Neural cell (in vitro differentiated cells): ENCODE results near the gene OBSCN. TPM values are rescaled to one million over a fixed set of nuclear protein-coding genes. Genes with fewer than 3 reads are reported as not detected.

Experiments used
- H2AFZ ChIP-seq: fragments of 200-600, 300-800 bp; sonication (generic), shearing (Covaris generic); 2 replicates; pipeline ENCODE4 v1.6.0; 2014; ENCODE audit warnings: low read depth, mild to moderate bottlenecking, antibody characterized with exemption, low read length, moderate library complexity
- H3F3A ChIP-seq: fragments of 200-600 bp; shearing (Covaris generic); 2 replicates; pipeline ENCODE4 v1.6.1; 2016; ENCODE audit warnings: mild to moderate bottlenecking, moderate library complexity, mixed read lengths, antibody characterized with exemption, low read length; ENCODE audit not compliant: insufficient read depth, poor library complexity, severe bottlenecking
- H3K27ac ChIP-seq: fragments of 200-600, 300-800 bp; sonication (generic), shearing (Covaris generic); 2 replicates; pipeline ENCODE4 v1.5.1; 2014; ENCODE audit warnings: mild to moderate bottlenecking, low read length, moderate library complexity
- H3K27me3 ChIP-seq: fragments of 300-800, 200-600 bp; sonication (generic), shearing (Covaris generic); 2 replicates; pipeline ENCODE4 v1.6.0; 2014; ENCODE audit warnings: mild to moderate bottlenecking, low read depth, low read length, moderate library complexity; ENCODE audit not compliant: insufficient read depth
- H3K36me3 ChIP-seq: fragments of 300-800, 200-600 bp; sonication (generic), shearing (Covaris generic); 2 replicates; pipeline ENCODE4 v1.5.1; 2014; ENCODE audit warnings: mild to moderate bottlenecking, antibody characterized with exemption, low read length, moderate library complexity; ENCODE audit not compliant: insufficient read depth
- H3K4me2 ChIP-seq: fragments of 300-800, 200-600 bp; sonication (generic), shearing (Covaris generic); 2 replicates; pipeline ENCODE4 v1.6.0; 2014; ENCODE audit warnings: mild to moderate bottlenecking, low read length
- H3K4me3 ChIP-seq: fragments of 300-800, 200-600 bp; sonication (generic), shearing (Covaris generic); 2 replicates; pipeline ENCODE4 v1.5.1; 2014; ENCODE audit warnings: mild to moderate bottlenecking, low read length, moderate library complexity
- H3K79me2 ChIP-seq: fragments of 200-600 bp; shearing (Covaris generic); replicated peaks from 2 replicates; pipeline ENCODE4 v1.6.0; 2014; ENCODE audit warnings: mild to moderate bottlenecking, low read length, moderate library complexity; ENCODE audit not compliant: insufficient read depth
- H3K9ac ChIP-seq: fragments of 300-800, 200-600 bp; sonication (generic), shearing (Covaris generic); 2 replicates; pipeline ENCODE4 v1.6.1; 2016; ENCODE audit warnings: mild to moderate bottlenecking, low read length, mixed read lengths
- H3K9me2 ChIP-seq: fragments of 200-600 bp; shearing (Covaris generic); 2 replicates; pipeline ENCODE4 v1.6.1; 2016; ENCODE audit warnings: mild to moderate bottlenecking, low read length, mixed read lengths; ENCODE audit not compliant: insufficient read depth
- H3K9me3 ChIP-seq: fragments of 200-600, 300-800 bp; sonication (generic), shearing (Covaris generic); 2 replicates; pipeline ENCODE4 v1.6.1; 2016; ENCODE audit warnings: mild to moderate bottlenecking, mixed run types, low read length, moderate library complexity, mixed read lengths
- H4K20me1 ChIP-seq: fragments of 200-600 bp; shearing (Covaris generic); 2 replicates; pipeline ENCODE4 v1.6.1; 2016; ENCODE audit warnings: mild to moderate bottlenecking, mixed run types; ENCODE audit not compliant: insufficient read depth
- EP300 ChIP-seq: fragments of 450-650 bp; conservative IDR thresholded peaks from 2 replicates; pipeline ENCODE4 v1.6.1; 2014; ENCODE audit warnings: antibody characterized with exemption, mild to moderate bottlenecking, moderate library complexity; ENCODE audit not compliant: poor library complexity, severe bottlenecking
- EZH2 ChIP-seq: fragments of 200-600, 300-800 bp; shearing (Covaris generic), sonication (generic); IDR thresholded peaks from 2 replicates; pipeline ENCODE4 v1.6.1; 2014; ENCODE audit warnings: antibody characterized with exemption, low read length, borderline replicate concordance, mild to moderate bottlenecking; ENCODE audit not compliant: insufficient read depth, poor library complexity, severe bottlenecking
- MXI1 ChIP-seq: fragments of 450-650 bp; conservative IDR thresholded peaks from 2 replicates; pipeline ENCODE4 v1.6.1; 2014; ENCODE audit warnings: antibody characterized with exemption, mild to moderate bottlenecking; ENCODE audit not compliant: poor library complexity, severe bottlenecking
- POLR2AphosphoS5 ChIP-seq: IDR thresholded peaks from 2 replicates; pipeline ENCODE4 v1.6.1; 2012
- RAD21 ChIP-seq: fragments of 450-650 bp; conservative IDR thresholded peaks from 2 replicates; pipeline ENCODE4 v1.6.1; 2014; ENCODE audit warnings: antibody characterized with exemption, mild to moderate bottlenecking, moderate library complexity
- SMC3 ChIP-seq: fragments of 450-650 bp; conservative IDR thresholded peaks from 2 replicates; pipeline ENCODE4 v1.6.1; 2014; ENCODE audit warnings: antibody characterized with exemption, mild to moderate bottlenecking, moderate library complexity; ENCODE audit not compliant: poor library complexity
- TAF1 ChIP-seq: IDR thresholded peaks from 2 replicates; pipeline ENCODE4 v1.6.1; 2012; ENCODE audit warnings: low read depth
- polyA plus RNA-seq: library from polyadenylated mRNA; depleted of rRNA; stranded (reverse); fragments of >200 nt; gene quantifications from 2 replicates; pipeline ENCODE4 v1.2.3, GENCODE V29; 2014
- TF ChIP-seq, protein P1 (sequence below): IDR thresholded peaks from 2 replicates; pipeline ENCODE4 v1.6.1; 2012; ENCODE audit warnings: borderline replicate concordance
- TF ChIP-seq, protein P2 (sequence below): fragments of 450-650 bp; IDR thresholded peaks from 2 replicates; pipeline ENCODE4 v1.5.1; 2014; ENCODE audit warnings: antibody characterized with exemption, mild to moderate bottlenecking, moderate library complexity; ENCODE audit not compliant: poor library complexity, severe bottlenecking

OBSCN gene
- polyA plus RNA-seq, 1 donor from 2014 or later, result 7.2 TPM

DNA sequence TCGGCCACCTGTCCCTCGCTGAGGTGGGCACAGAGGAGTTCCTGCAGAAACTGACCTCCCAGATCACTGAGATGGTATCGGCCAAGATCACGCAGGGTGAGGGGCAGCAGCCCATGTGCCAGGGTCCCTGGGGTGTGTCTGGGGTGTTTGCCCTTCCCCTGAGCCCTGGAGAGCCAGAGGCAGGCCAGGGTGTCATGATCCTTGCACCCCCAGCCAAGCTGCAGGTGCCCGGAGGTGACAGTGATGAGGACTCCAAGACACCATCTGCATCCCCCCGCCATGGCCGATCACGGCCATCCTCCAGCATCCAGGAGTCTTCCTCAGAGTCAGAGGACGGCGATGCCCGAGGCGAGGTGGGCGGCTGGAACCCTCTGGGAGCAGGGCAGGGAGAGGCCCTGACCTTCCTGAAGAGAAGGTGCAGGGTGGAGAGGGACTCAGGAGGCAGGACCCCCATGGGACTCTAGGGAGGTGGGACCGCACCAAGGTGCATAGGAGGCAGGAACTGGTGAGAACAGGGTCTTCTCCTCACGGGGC is 129.3 kb downstream of the OBSCN start:
- Histone ChIP-seq H3K79me2 (no peaks in the 10 kb centered on the region), H3K9ac (no peak overlapping the region), H3K4me2 (no peak overlapping the region), H3K27me3 (no peaks in the 10 kb centered on the region), H3K27ac (no peak overlapping the region), H2AFZ (no peak overlapping the region), H3K9me3 (no peaks in the 10 kb centered on the region), H3K9me2 (no peaks in the 10 kb centered on the region), H3F3A (no peaks in the 10 kb centered on the region), H3K36me3 (no peaks in the 10 kb centered on the region), H3K4me3 (no peak overlapping the region), H4K20me1 (no peaks in the 10 kb centered on the region)
- no peak for TF ChIP-seq EZH2
- TF ChIP-seq POLR2AphosphoS5, result no peak
- TF ChIP-seq RAD21, result no peak
- TF ChIP-seq MXI1, result no peak
- TF ChIP-seq EP300, result no peak
- TF ChIP-seq TAF1, result no peak
- TF ChIP-seq, protein P1, sequence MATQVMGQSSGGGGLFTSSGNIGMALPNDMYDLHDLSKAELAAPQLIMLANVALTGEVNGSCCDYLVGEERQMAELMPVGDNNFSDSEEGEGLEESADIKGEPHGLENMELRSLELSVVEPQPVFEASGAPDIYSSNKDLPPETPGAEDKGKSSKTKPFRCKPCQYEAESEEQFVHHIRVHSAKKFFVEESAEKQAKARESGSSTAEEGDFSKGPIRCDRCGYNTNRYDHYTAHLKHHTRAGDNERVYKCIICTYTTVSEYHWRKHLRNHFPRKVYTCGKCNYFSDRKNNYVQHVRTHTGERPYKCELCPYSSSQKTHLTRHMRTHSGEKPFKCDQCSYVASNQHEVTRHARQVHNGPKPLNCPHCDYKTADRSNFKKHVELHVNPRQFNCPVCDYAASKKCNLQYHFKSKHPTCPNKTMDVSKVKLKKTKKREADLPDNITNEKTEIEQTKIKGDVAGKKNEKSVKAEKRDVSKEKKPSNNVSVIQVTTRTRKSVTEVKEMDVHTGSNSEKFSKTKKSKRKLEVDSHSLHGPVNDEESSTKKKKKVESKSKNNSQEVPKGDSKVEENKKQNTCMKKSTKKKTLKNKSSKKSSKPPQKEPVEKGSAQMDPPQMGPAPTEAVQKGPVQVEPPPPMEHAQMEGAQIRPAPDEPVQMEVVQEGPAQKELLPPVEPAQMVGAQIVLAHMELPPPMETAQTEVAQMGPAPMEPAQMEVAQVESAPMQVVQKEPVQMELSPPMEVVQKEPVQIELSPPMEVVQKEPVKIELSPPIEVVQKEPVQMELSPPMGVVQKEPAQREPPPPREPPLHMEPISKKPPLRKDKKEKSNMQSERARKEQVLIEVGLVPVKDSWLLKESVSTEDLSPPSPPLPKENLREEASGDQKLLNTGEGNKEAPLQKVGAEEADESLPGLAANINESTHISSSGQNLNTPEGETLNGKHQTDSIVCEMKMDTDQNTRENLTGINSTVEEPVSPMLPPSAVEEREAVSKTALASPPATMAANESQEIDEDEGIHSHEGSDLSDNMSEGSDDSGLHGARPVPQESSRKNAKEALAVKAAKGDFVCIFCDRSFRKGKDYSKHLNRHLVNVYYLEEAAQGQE, result no peak
- TF ChIP-seq, protein P2, sequence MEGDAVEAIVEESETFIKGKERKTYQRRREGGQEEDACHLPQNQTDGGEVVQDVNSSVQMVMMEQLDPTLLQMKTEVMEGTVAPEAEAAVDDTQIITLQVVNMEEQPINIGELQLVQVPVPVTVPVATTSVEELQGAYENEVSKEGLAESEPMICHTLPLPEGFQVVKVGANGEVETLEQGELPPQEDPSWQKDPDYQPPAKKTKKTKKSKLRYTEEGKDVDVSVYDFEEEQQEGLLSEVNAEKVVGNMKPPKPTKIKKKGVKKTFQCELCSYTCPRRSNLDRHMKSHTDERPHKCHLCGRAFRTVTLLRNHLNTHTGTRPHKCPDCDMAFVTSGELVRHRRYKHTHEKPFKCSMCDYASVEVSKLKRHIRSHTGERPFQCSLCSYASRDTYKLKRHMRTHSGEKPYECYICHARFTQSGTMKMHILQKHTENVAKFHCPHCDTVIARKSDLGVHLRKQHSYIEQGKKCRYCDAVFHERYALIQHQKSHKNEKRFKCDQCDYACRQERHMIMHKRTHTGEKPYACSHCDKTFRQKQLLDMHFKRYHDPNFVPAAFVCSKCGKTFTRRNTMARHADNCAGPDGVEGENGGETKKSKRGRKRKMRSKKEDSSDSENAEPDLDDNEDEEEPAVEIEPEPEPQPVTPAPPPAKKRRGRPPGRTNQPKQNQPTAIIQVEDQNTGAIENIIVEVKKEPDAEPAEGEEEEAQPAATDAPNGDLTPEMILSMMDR, result no peak
- TF ChIP-seq SMC3, result no peak

DNA sequence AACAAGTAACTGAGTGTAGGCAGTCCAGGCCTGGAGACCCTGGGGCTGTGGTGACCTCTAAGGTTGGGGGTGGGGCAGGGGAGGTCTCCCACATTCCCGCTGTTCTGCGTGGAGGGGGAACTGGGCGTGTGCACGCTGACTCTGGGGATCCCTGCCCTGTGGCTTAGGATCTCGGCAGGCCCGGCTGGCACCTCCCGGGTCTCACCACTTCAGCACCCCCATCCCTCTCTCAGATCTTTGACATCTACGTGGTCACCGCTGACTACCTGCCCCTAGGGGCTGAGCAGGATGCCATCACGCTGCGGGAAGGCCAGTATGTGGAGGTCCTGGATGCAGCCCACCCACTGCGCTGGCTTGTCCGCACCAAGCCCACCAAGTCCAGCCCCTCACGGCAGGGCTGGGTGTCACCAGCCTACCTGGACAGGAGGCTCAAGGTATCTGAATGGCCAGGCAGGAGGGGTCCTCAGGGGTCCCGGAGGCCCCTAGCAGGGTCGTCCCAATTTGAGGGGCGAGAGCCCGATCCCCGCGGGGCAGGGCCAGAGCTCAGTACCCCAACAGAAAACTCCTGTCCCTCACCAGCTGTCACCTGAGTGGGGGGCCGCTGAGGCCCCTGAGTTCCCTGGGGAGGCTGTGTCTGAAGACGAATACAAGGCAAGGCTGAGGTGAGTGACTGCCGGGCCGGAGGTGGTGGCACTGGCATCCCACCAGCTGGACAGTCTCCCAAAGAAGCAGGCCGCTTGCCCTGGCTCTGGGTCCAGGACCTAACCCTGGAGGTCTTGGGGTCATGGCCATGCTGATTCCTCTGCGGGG is 130.1 kb downstream of the OBSCN start:
- Histone ChIP-seq H4K20me1 (no peaks in the 10 kb centered on the region), H3K4me2 (no peak overlapping the region), H3F3A (no peaks in the 10 kb centered on the region), H3K27me3 (no peaks in the 10 kb centered on the region), H3K4me3 (no peak overlapping the region), H3K9ac (no peak overlapping the region), H2AFZ (no peak overlapping the region), H3K9me3 (no peaks in the 10 kb centered on the region), H3K36me3 (no peaks in the 10 kb centered on the region), H3K9me2 (no peaks in the 10 kb centered on the region), H3K27ac (no peak overlapping the region), H3K79me2 (no peaks in the 10 kb centered on the region)
- TF ChIP-seq TAF1 (no peak), EZH2 (no peak), EP300 (no peak), POLR2AphosphoS5 (no peak), SMC3 (no peak), MXI1 (no peak), RAD21 (no peak)
- TF ChIP-seq, protein P1, result no peak
- TF ChIP-seq, protein P2, result no peak
